H1 (cell line): Measurements from ENCODE around the gene DGUOK. TPM values are rescaled to one million over a fixed set of nuclear protein-coding genes. Genes with fewer than 3 reads are reported as not detected.

Source experiments
- CTCF ChIA-PET: fragments of 300-600 bp; sonication (Branson Sonifier 250); formaldehyde crosslinking; loops from one replicate; lab custom pipeline; 2021; ENCODE audit not compliant: partially characterized antibody; lab: Charles Lee
- POLR2A ChIA-PET: fragments of 300-600 bp; sonication (Branson Sonifier 250); formaldehyde crosslinking; loops from one replicate; lab custom pipeline; 2021; ENCODE audit warnings: inconsistent platforms; ENCODE audit not compliant: partially characterized antibody; lab: Charles Lee
- DNase-seq, 2 experiments: peaks; one replicate each; pipeline versions ENCODE4 v3.0.0 to v3.0.0-alpha.2; 2010 to 2022; ENCODE audit warnings: low spot score in 2 of 2, low read depth in 1 of 2, mixed read lengths in 1 of 2
- FAIRE-seq: peaks from 2 replicates; lab custom pipeline; 2011; peaks lifted over from hg19 to GRCh38; lab: Jason Lieb, UNC
- H2AFZ ChIP-seq: 2 replicates; pipeline ENCODE4 v1.8.1; 2012; ENCODE audit warnings: low read length, inconsistent platforms
- H2AK5ac ChIP-seq: 2 replicates; pipeline ENCODE4 v1.6.1; 2013; ENCODE audit warnings: low read depth, low read length
- H2BK120ac ChIP-seq: replicated peaks from 2 replicates; pipeline ENCODE3; 2013; ENCODE audit warnings: low read depth, low read length, inconsistent platforms
- H2BK12ac ChIP-seq: 2 replicates; pipeline ENCODE4 v1.6.1; 2013; ENCODE audit warnings: low read depth, low read length
- H2BK15ac ChIP-seq: 2 replicates; pipeline ENCODE4 v1.6.1; 2013; ENCODE audit warnings: low read length
- H2BK20ac ChIP-seq: 2 replicates; pipeline ENCODE4 v1.6.1; 2013; ENCODE audit warnings: low read length
- H2BK5ac ChIP-seq: 2 replicates; pipeline ENCODE4 v1.6.1; 2013; ENCODE audit warnings: low read depth, low read length
- H3K14ac ChIP-seq: 2 replicates; pipeline ENCODE4 v1.6.1; 2013; ENCODE audit warnings: inconsistent platforms; ENCODE audit not compliant: insufficient read length
- H3K18ac ChIP-seq: 2 replicates; pipeline ENCODE4 v1.6.1; 2013; ENCODE audit warnings: low read length; ENCODE audit errors: extremely low read depth
- H3K23ac ChIP-seq: 2 replicates; pipeline ENCODE4 v1.6.1; 2013; ENCODE audit warnings: inconsistent platforms; ENCODE audit not compliant: insufficient read length
- H3K23me2 ChIP-seq: 2 replicates; pipeline ENCODE4 v1.6.1; 2013; ENCODE audit warnings: low read depth, low read length
- H3K27ac ChIP-seq: 2 replicates; pipeline ENCODE4 v1.6.1; 2011; ENCODE audit warnings: low read depth, low read length, inconsistent platforms
- H3K27me3 ChIP-seq, 4 experiments: replicated peaks in 1 of 4; 1 replicate in 1 of 4; 2 replicates in 3 of 4; pipeline versions ENCODE4 v1.6.1 to v1.8.1; 2011 to 2013; ENCODE audit warnings: low read length in 3 of 4, mild to moderate bottlenecking in 3 of 4, inconsistent platforms in 2 of 4, mixed read lengths in 2 of 4, moderate library complexity in 1 of 4; ENCODE audit not compliant: control insufficient read depth in 3 of 4, insufficient read depth in 3 of 4; ENCODE audit errors: extremely low read depth in 1 of 4
- H3K36me3 ChIP-seq, 4 experiments: 2 replicates each; pipeline versions ENCODE4 v1.6.1 to v1.8.1; 2011 to 2013; ENCODE audit warnings: mild to moderate bottlenecking in 4 of 4, low read length in 3 of 4, moderate library complexity in 2 of 4, control low read depth in 1 of 4, inconsistent platforms in 1 of 4; ENCODE audit not compliant: insufficient read depth in 4 of 4, control insufficient read depth in 2 of 4
- H3K4ac ChIP-seq: replicated peaks from 2 replicates; pipeline ENCODE3; 2013; ENCODE audit warnings: low read length, low read depth, mixed read lengths, inconsistent platforms; ENCODE audit not compliant: insufficient read length
- H3K4me1 ChIP-seq, 4 experiments: replicated peaks in 1 of 4; 1 replicate in 1 of 4; 2 replicates in 3 of 4; pipeline versions ENCODE4 v1.6.1 to v1.8.1; 2011 to 2013; ENCODE audit warnings: low read length in 3 of 4, inconsistent platforms in 2 of 4, mixed read lengths in 1 of 4; ENCODE audit not compliant: insufficient read depth in 4 of 4, control insufficient read depth in 3 of 4
- H3K4me2 ChIP-seq, 2 experiments: 2 replicates each; pipeline versions ENCODE4 v1.6.1 to v1.8.1; 2011 to 2013; ENCODE audit warnings: low read depth in 2 of 2, low read length in 2 of 2, control low read depth in 1 of 2, inconsistent platforms in 1 of 2, mild to moderate bottlenecking in 1 of 2; ENCODE audit not compliant: insufficient read depth in 1 of 2
- H3K4me3 ChIP-seq, 4 experiments: fragments of 200-600, 300-600 bp in 1 of 4; sonication (generic), shearing (Covaris generic), sonication (Bioruptor Twin) in 1 of 4; 2 replicates each; pipeline versions ENCODE4 v1.5.1 to v1.8.1; 2011 to 2016; ENCODE audit warnings: low read length in 4 of 4, low read depth in 3 of 4, control low read depth in 2 of 4, inconsistent platforms in 2 of 4, mild to moderate bottlenecking in 2 of 4, mixed read lengths in 1 of 4, moderate library complexity in 1 of 4; ENCODE audit not compliant: insufficient read depth in 2 of 4; ENCODE audit errors: extremely low read depth in 1 of 4
- H3K56ac ChIP-seq: replicated peaks from 2 replicates; pipeline ENCODE3; 2013; ENCODE audit warnings: low read depth, mild to moderate bottlenecking, mixed read lengths, low read length, inconsistent platforms; ENCODE audit not compliant: insufficient read length
- H3K79me1 ChIP-seq: 2 replicates; pipeline ENCODE4 v1.6.1; 2013; ENCODE audit warnings: low read depth, low read length, control low read depth
- H3K79me2 ChIP-seq, 2 experiments: 2 replicates each; pipeline versions ENCODE4 v1.6.1 to v1.8.1; 2012 to 2013; ENCODE audit warnings: low read length in 2 of 2, mild to moderate bottlenecking in 2 of 2, inconsistent platforms in 1 of 2; ENCODE audit not compliant: insufficient read depth in 2 of 2, control insufficient read depth in 1 of 2
- H3K9ac ChIP-seq, 4 experiments: replicated peaks in 1 of 4; 1 replicate in 1 of 4; 2 replicates in 3 of 4; pipeline versions ENCODE4 v1.6.1 to v1.8.1; 2011 to 2013; ENCODE audit warnings: low read depth in 3 of 4, low read length in 3 of 4, control low read depth in 2 of 4, mild to moderate bottlenecking in 2 of 4, moderate library complexity in 2 of 4, inconsistent platforms in 1 of 4; ENCODE audit errors: extremely low read depth in 1 of 4
- H3K9me3 ChIP-seq, 2 experiments: 2 replicates each; pipeline versions ENCODE4 v1.6.1 to v1.8.1; 2012 to 2013; ENCODE audit warnings: mild to moderate bottlenecking in 2 of 2, moderate library complexity in 2 of 2, control low read depth in 1 of 2, inconsistent platforms in 1 of 2, low read depth in 1 of 2, low read length in 1 of 2, mixed read lengths in 1 of 2; ENCODE audit not compliant: insufficient read depth in 2 of 2
- H4K20me1 ChIP-seq, 2 experiments: replicated peaks in 1 of 2; 2 replicates each; pipeline versions ENCODE3 to v1.8.1; 2011 to 2013; ENCODE audit warnings: inconsistent platforms in 2 of 2, low read length in 2 of 2, mild to moderate bottlenecking in 1 of 2; ENCODE audit not compliant: insufficient read depth in 2 of 2, control insufficient read depth in 1 of 2
- H4K5ac ChIP-seq: 2 replicates; pipeline ENCODE4 v1.6.1; 2013; ENCODE audit warnings: low read length, low read depth, mixed read lengths, inconsistent platforms; ENCODE audit not compliant: insufficient read length
- H4K8ac ChIP-seq: 2 replicates; pipeline ENCODE4 v1.8.0; 2013; ENCODE audit warnings: mild to moderate bottlenecking, moderate library complexity, low read length, inconsistent platforms; ENCODE audit not compliant: insufficient read depth; ENCODE audit errors: extremely low read depth
- H4K91ac ChIP-seq: replicated peaks from 2 replicates; pipeline ENCODE3; 2013; ENCODE audit warnings: low read length, mixed read lengths, inconsistent platforms; ENCODE audit not compliant: insufficient read length
- ATF2 ChIP-seq: IDR thresholded peaks from 2 replicates; pipeline ENCODE4 v1.6.1; 2012; ENCODE audit warnings: low read length, inconsistent platforms
- CTCF ChIP-seq, 3 experiments: IDR thresholded peaks; 1 replicate in 2 of 3; 2 replicates in 1 of 3; pipeline versions ENCODE4 v1.5.1 to v1.6.1; 2011; ENCODE audit warnings: low read length in 3 of 3, mild to moderate bottlenecking in 3 of 3, inconsistent platforms in 2 of 3, low read depth in 1 of 3, moderate library complexity in 1 of 3; ENCODE audit not compliant: insufficient read depth in 1 of 3; ENCODE audit errors: control extremely low read depth in 1 of 3
- EGR1 ChIP-seq: IDR thresholded peaks from 2 replicates; pipeline ENCODE4 v1.6.1; 2011; ENCODE audit warnings: low read depth, low read length, borderline replicate concordance
- GTF2F1 ChIP-seq: IDR thresholded peaks from 2 replicates; pipeline ENCODE4 v1.6.1; 2012; ENCODE audit warnings: low read depth, low read length, improper control_type of control experiment, borderline replicate concordance
- KDM4A ChIP-seq: IDR thresholded peaks from one replicate; pipeline ENCODE4 v1.7.1; 2012; ENCODE audit warnings: low read depth, mild to moderate bottlenecking, moderate library complexity, low read length, inconsistent platforms; ENCODE audit not compliant: severe bottlenecking
- POLR2A ChIP-seq, 2 experiments: IDR thresholded peaks; 1 replicate in 1 of 2; 2 replicates in 1 of 2; pipeline ENCODE4 v1.6.1; 2011; ENCODE audit warnings: low read depth in 2 of 2, low read length in 2 of 2, mild to moderate bottlenecking in 2 of 2; ENCODE audit errors: control extremely low read depth in 1 of 2
- POLR2AphosphoS5 ChIP-seq: IDR thresholded peaks from 2 replicates; pipeline ENCODE4 v1.6.1; 2011; ENCODE audit warnings: low read depth, low read length
- RAD21 ChIP-seq, 2 experiments: IDR thresholded peaks in 1 of 2; conservative IDR thresholded peaks in 1 of 2; 2 replicates each; pipeline ENCODE4 v1.6.1; 2011; ENCODE audit warnings: low read depth in 2 of 2, low read length in 2 of 2, improper control_type of control experiment in 1 of 2, inconsistent platforms in 1 of 2, mild to moderate bottlenecking in 1 of 2, moderate library complexity in 1 of 2
- WGBS, 2 experiments: shearing (Covaris generic) in 1 of 2; methylation state at CpG; one replicate each; pipeline versions ENCODE4 v1.1.6 to v1.1.7; 2013 to 2015; ENCODE audit warnings: low lambda C conversion rate in 2 of 2, mixed read lengths in 2 of 2, inconsistent platforms in 1 of 2, low coverage in 1 of 2, missing lambda C conversion rate in 1 of 2; ENCODE audit not compliant: insufficient replicate concordance in 2 of 2, insufficient coverage in 1 of 2, insufficient read length in 1 of 2; ENCODE audit errors: extremely low coverage in 1 of 2, missing lambda C conversion rate in 1 of 2; 5-methylcytosine and 5-hydroxymethylcytosine counted together
- polyA plus RNA-seq, 7 experiments: library from polyadenylated mRNA; depleted of rRNA in 3 of 7; stranded (reverse) in 5 of 7; unstranded in 2 of 7; fragments of >200 nt in 5 of 7; fragments of 200-250 nt in 2 of 7; gene quantifications; 1 replicate in 5 of 7; 2 replicates in 1 of 7; 4 replicates in 1 of 7; pipeline versions ENCODE4 v1.2.1 to v1.2.3, GENCODE V29; 2011 to 2013; ENCODE audit warnings: missing spikeins in 2 of 7, mixed read lengths in 2 of 7
- total RNA-seq: library from RNA; stranded (reverse); fragmentation: NEBNext Ultra II Directional; extraction: Animal tissue kit (Norgen Biotek cat#: 25700); gene quantifications from 2 replicates; pipeline ENCODE4 v1.2.1, GENCODE V29; 2021
- TF ChIP-seq, protein P1 (sequence below): IDR thresholded peaks from 2 replicates; pipeline ENCODE4 v1.6.1; 2012; ENCODE audit warnings: inconsistent platforms

The DGUOK gene
- total and polyA plus RNA-seq, 2 of the 8 experiments (the other 6 are each of a cell fraction or from before 2014, with no cell fraction given), result 110 to 168 TPM

GRCh38 chr2:73980566-73980965 is 53.9 kb downstream of the DGUOK start:
- H3K18ac ChIP-seq, result no peak overlapping the region
- H4K8ac ChIP-seq, result no peak overlapping the region
- peaks cover 14% of the 10 kb centered on the region for H3K23me2 ChIP-seq
- no peak overlapping the region for H2AK5ac ChIP-seq
- H3K27me3 ChIP-seq, result peaks cover 14 to 41% (median 34%) of the 10 kb centered on the region in 4 experiments
- DNase-seq (no peak), FAIRE-seq (no peak)
- no peak overlapping the region for H2BK15ac ChIP-seq
- H3K9ac ChIP-seq, result no peak overlapping the region
- no peak overlapping the region for H2BK5ac ChIP-seq
- no peak overlapping the region for H3K27ac ChIP-seq
- H3K14ac ChIP-seq, result no peak overlapping the region
- CTCF ChIA-PET, result interaction anchor here (1.2 to 1.3 kb wide), 3 partner anchors 15 to 128 kb away, joined by 3 to 4 read pairs (median 3); no protein-coding TSS in a partner anchor
- 83% methylated on average over 2 of the region's 2 CpGs; no CpG with 5 or more reads in 1 of the 2 experiments for WGBS, 2 experiments
- no peak overlapping the region for H2BK20ac ChIP-seq
- H3K56ac ChIP-seq, result no peak overlapping the region
- no peak overlapping the region for H2AFZ ChIP-seq
- no peaks in the 10 kb centered on the region for H3K9me3 ChIP-seq
- H3K4me2 ChIP-seq, result peak overlapping the region; percentile 93 to 98
- no peak overlapping the region for H2BK120ac ChIP-seq
- no peak overlapping the region for H2BK12ac ChIP-seq
- peak overlapping the region; percentile 50 to 64 (median 59); a peak in 5 of 8 replicates for H3K4me3 ChIP-seq
- POLR2A ChIA-PET, result interaction anchor here (0.9 to 1.7 kb wide), 5 partner anchors 17 to 241 kb away, joined by 3 to 4 read pairs (median 4); partner anchors contain the start of gene BOLA3
- no peak overlapping the region for H4K5ac ChIP-seq
- H4K20me1 ChIP-seq, result peaks cover 0 to 4% of the 10 kb centered on the region in 2 experiments
- no peaks in the 10 kb centered on the region for H3K36me3 ChIP-seq
- no peak overlapping the region for H3K4ac ChIP-seq
- H3K79me1 ChIP-seq, result no peaks in the 10 kb centered on the region
- H3K4me1 ChIP-seq, result peaks cover 5 to 11% (median 6%) of the 10 kb centered on the region in 4 experiments; a peak in 6 of 7 replicates
- no peak overlapping the region for H4K91ac ChIP-seq
- peaks cover 0 to 1% of the 10 kb centered on the region in 2 experiments; a peak in 1 of 4 replicates for H3K79me2 ChIP-seq
- H3K23ac ChIP-seq, result no peak overlapping the region
- TF ChIP-seq GTF2F1, result no peak
- TF ChIP-seq KDM4A, result no peak
- TF ChIP-seq, protein P1, sequence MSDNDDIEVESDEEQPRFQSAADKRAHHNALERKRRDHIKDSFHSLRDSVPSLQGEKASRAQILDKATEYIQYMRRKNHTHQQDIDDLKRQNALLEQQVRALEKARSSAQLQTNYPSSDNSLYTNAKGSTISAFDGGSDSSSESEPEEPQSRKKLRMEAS, result no peak
- no peak for TF ChIP-seq RAD21 (IDR thresholded peaks at IDR 0.05 in 1 of 2, conservative IDR thresholded peaks at IDR 0.05 in 1 of 2; ENCODE audit: low read depth in 2 of 2, low read length in 2 of 2)
- TF ChIP-seq EGR1, result no peak
- TF ChIP-seq CTCF (IDR thresholded peaks at IDR 0.05; ENCODE audit: control extremely low read depth in 1 of 3, insufficient read depth in 1 of 3, low read depth in 1 of 3, low read length in 3 of 3), result no peak
- TF ChIP-seq POLR2A (IDR thresholded peaks at IDR 0.05; ENCODE audit: control extremely low read depth in 1 of 2, low read depth in 2 of 2, low read length in 2 of 2), result no peak
- TF ChIP-seq ATF2, result no peak
- no peak for TF ChIP-seq POLR2AphosphoS5
